A549 treated with dexamethasone at 1 μM for 4 hours (cell line): Measurements from ENCODE around the gene ATOX1. TPM values are rescaled to one million over a fixed set of nuclear protein-coding genes. Genes with fewer than 3 reads are reported as not detected.

Experiments
- total RNA-seq: library from RNA; stranded (reverse); fragments of 200-300 nt; extraction: Qiagen RNA extraction; gene quantifications from 5 replicates; pipeline ENCODE4 v1.2.3, GENCODE V29; 2022

Gene ATOX1, protein sequence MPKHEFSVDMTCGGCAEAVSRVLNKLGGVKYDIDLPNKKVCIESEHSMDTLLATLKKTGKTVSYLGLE
- total RNA-seq: 171 to 226 TPM (median 188 TPM) in 5 replicates

DNA sequence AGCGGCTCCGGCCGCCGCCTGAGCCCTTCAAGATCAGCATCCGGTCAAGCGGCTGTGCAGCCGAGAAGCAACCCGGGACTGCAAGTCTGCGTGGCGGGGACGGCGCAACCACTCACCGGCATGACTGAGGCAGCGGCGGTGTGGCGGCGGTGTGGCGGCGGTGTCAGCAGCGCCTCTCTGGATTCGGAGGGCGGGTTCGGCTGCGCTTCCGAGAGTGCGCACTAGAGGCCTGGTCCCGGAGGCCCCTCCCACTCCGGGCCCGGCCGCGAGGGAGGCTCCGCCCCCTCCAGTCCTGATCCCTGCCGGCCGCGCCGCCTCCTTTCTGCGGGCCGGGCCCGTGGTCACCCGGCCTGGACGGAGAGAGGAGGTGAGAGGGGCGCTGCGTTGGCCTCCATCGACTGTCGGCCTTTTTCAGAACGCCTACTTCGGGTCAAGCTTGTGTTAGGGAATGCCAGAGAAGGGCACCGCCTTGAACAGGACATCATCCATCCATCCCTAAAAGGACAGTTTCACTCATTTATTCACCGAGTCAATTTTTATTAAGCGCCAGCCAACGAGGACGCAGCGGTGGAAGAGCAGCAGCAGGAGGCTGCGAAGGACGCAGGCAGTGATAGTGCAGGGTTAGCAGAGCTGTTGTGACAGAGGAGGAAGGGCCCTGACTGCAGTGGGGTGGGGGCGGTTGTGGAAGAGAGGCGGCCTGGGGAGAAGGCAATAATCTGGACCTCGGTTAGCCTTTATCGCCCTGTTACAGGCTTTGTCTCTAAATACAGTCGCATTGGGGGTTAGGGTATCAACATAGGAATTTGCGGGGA lies at the start of gene ATOX1:
Gene ATOX1, minus strand, starts transcription at position 202 of the 812 bp plus-strand sequence. Its CDS starts 80 bp downstream, at position 122.

DNA sequence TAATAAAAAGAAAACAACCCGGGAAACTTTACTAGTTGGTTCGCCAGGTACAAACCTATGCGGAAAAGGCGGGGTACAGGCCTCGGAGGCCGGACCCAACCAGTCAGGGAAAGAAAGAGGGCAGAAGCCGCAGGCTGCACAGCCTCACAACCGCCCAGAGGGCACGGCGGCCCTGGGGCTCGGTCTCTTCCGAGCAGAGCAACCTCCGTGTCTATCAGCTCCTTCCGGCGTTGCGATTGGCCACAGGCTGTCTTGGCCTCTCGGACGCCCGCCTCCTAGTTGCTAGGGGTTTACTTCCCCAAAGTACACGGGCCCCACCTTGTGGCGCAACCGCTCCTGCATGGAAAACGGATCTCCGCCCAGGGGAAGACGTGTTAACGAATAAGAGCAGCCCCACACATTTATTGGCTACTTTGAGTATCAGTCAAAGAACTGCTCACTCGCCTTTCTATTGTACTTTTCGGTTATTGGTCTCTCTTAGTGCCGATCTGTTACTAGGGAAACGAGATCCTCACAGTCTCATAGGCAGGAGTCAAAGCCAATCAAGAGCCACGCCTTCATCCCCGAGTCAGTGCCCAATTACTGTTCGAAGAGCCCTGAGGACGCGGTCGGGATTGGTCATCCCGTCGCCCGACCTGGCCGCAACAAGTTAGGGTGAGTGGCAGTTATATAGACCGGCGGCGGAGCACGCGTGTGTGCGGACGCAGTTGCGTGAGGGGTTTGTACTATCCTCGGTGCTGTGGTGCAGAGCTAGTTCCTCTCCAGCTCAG lies 13.0 kb upstream of the ATOX1 start, which contains the start of gene G3BP1:
Gene G3BP1, plus strand, starts transcription at position 696 of the 770 bp plus-strand sequence. CDS start 14,667 bp downstream, outside the sequence.

Other genes starting within 250 kb of the ATOX1 start
- gene FAT2, start 167.3 kb downstream of the ATOX1 start, total RNA-seq: 0.01 to 0.02 TPM in 2 of 5 replicates, not detected in the others
- 15.7 to 25.9 TPM (median 23.0 TPM) in 5 replicates for gene SPARC, start 71.7 kb downstream of the ATOX1 start, total RNA-seq
- gene G3BP1, start 13.3 kb upstream of the ATOX1 start, total RNA-seq: 126 to 142 TPM (median 140 TPM) in 5 replicates
- not detected in 5 replicates for gene GLRA1, start 166.2 kb upstream of the ATOX1 start, total RNA-seq